GM18526 (cell line): ENCODE results near the gene PSENEN.
A peak's percentile ranks its signal among the peaks of the same experiment; 100 is the strongest.

ENCODE experiments used
- POLR2A ChIP-seq: IDR thresholded peaks from 3 replicates; pipeline ENCODE4 v1.6.1; 2011; ENCODE audit not compliant: insufficient read length; ENCODE audit errors: extremely low read depth

PSENEN gene

GRCh38 chr19:35750167-35750566 lies 4.7 kb downstream of the PSENEN start:
- TF ChIP-seq POLR2A, result no peak

- TF ChIP-seq POLR2A, result no peak
These were observed 6.6 kb downstream of the PSENEN start for GRCh38 chr19:35751839-35752745.

GRCh38 chr19:35752746-35753350 lies 7.4 kb downstream of the PSENEN start:
- no peak for TF ChIP-seq POLR2A

GRCh38 chr19:35753634-35754369 lies 8.4 kb downstream of the PSENEN start:
- no peak for TF ChIP-seq POLR2A

GRCh38 chr19:35754370-35755130 lies 9.1 kb downstream of the PSENEN start:
- no peak for TF ChIP-seq POLR2A

- no peak for TF ChIP-seq POLR2A
These were observed 9.7 kb downstream of the PSENEN start for GRCh38 chr19:35755131-35755549.

- TF ChIP-seq POLR2A, result no peak
These were observed 10.3 kb downstream of the PSENEN start for GRCh38 chr19:35755550-35756376.

- no peak for TF ChIP-seq POLR2A
These were observed 11.2 kb downstream of the PSENEN start, which contains the start of gene HSPB6 for GRCh38 chr19:35756377-35757230. Gene HSPB6, minus strand, starts transcription at chr19:35757029. Its CDS starts 21 bp downstream, at chr19:35757008.

- no peak for TF ChIP-seq POLR2A
These were observed 11.8 kb downstream of the PSENEN start for GRCh38 chr19:35757231-35757748.

GRCh38 chr19:35757749-35758608 lies 12.5 kb downstream of the PSENEN start, which contains the start of gene PROSER3:
Gene PROSER3, plus strand, starts transcription at chr19:35758176. Its CDS starts 40 bp downstream, at chr19:35758216.
- peak; percentile 65 for TF ChIP-seq POLR2A

- TF ChIP-seq POLR2A, result no peak
These were observed 14.2 kb downstream of the PSENEN start for GRCh38 chr19:35759697-35760096.

- no peak for TF ChIP-seq POLR2A
These were observed 15.4 kb downstream of the PSENEN start for GRCh38 chr19:35760711-35761349.
